GM23248 (cell line): ENCODE measurements around the gene CNFN.

Experiments
- EZH2 ChIP-seq: fragments of 200-600 bp; sonication (generic); IDR thresholded peaks from 2 replicates; pipeline ENCODE4 v1.6.1; 2018; ENCODE audit warnings: antibody characterized with exemption, mild to moderate bottlenecking; ENCODE audit not compliant: insufficient read depth, poor library complexity, severe bottlenecking
- EZH2phosphoT487 ChIP-seq: fragments of 200-600 bp; sonication (generic); IDR thresholded peaks from 2 replicates; pipeline ENCODE4 v1.6.1; 2018; ENCODE audit warnings: antibody characterized with exemption, moderate library complexity, mild to moderate bottlenecking, low read depth; ENCODE audit not compliant: insufficient read depth

- no peak for TF ChIP-seq EZH2phosphoT487
- TF ChIP-seq EZH2 = no peak
Observed at GRCh38 chr19:42362342-42362741, 27.8 kb downstream of the CNFN start.
